ENCODE measurements around the gene BEGAIN.
"Not testable (repeated sequence)": the region's sequence is repeated elsewhere in the genome, so short reads cannot be mapped to it uniquely, and the experiment has no call there.

BEGAIN gene

GRCh38 chr14:100523843-100524169 lies 63.4 kb downstream of the BEGAIN start:
- Histone ChIP-seq H3K36me3 (ENCODE audit: control insufficient read depth in 1 of 2, insufficient read depth in 2 of 2, low read length in 2 of 2) (peaks cover 12 to 14% of the 10 kb centered on the region in 2 donors), H3K27me3 (ENCODE audit: control insufficient read depth in 1 of 2, insufficient read depth in 2 of 2, low read length in 2 of 2) (no peaks in the 10 kb centered on the region), H3K9me3 (ENCODE audit: control insufficient read depth in 1 of 2, low read length in 2 of 2) (no peaks in the 10 kb centered on the region), H3K4me1 (ENCODE audit: control insufficient read depth in 1 of 2, insufficient read depth in 2 of 2, low read length in 2 of 2) (no peaks in the 10 kb centered on the region), H3K27ac (ENCODE audit: low read depth, low read length) (no peak overlapping the region), H3K9ac (ENCODE audit: low read depth in 1 of 2, low read length in 2 of 2) (no peak overlapping the region), H3K4me3 (ENCODE audit: low read depth in 1 of 2, low read length in 2 of 2) (no peak overlapping the region)

DNA sequence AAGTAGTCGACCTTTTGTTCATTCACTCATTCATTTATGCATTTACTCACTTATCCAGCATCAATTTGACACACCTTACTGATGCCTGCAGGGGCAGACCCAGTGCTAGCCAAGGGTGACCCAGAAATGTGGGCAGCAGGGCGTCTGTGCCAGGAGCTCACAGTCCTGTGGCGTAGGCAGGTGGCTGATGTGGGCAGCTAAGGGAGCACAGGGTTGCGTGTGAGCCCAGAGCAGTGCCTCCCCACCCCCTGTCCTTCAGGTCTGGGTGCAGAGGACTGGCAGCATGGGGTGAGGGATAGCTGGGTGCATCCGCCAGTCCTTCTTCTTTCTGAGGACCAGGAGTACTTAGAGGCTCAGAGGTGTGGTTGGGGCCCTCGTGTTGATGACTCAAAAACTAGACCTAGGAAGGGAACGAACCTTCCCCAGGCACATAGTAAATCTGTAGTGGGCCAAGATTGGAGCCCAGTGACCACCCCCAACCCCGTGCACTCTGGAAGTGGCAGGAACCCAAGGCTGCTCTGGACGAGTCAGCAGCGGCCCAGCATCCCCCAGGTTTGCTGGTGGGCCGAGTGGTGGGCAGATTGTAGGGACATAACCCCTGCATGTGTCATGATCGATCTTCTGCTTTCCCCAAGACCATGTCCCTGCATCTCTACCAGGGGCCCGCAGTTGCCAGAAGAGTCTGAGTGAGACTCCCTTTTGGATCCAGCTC lies 63.9 kb downstream of the BEGAIN start:
- no peak overlapping the region for H3K4me3 ChIP-seq (ENCODE audit: low read depth in 1 of 2, low read length in 2 of 2)

GRCh38 chr14:100522616-100523099 lies 64.6 kb downstream of the BEGAIN start:
- Histone ChIP-seq H3K4me3 (ENCODE audit: low read depth in 1 of 2, low read length in 2 of 2) (no peak overlapping the region), H3K9me3 (ENCODE audit: control insufficient read depth in 1 of 2, low read length in 2 of 2) (no peaks in the 10 kb centered on the region), H3K36me3 (ENCODE audit: control insufficient read depth in 1 of 2, insufficient read depth in 2 of 2, low read length in 2 of 2) (peaks cover 12 to 14% of the 10 kb centered on the region in 2 donors), H3K27ac (ENCODE audit: low read depth, low read length) (no peak overlapping the region), H3K4me1 (ENCODE audit: control insufficient read depth in 1 of 2, insufficient read depth in 2 of 2, low read length in 2 of 2) (no peaks in the 10 kb centered on the region), H3K9ac (ENCODE audit: low read depth in 1 of 2, low read length in 2 of 2) (no peak overlapping the region), H3K27me3 (ENCODE audit: control insufficient read depth in 1 of 2, insufficient read depth in 2 of 2, low read length in 2 of 2) (no peaks in the 10 kb centered on the region)

More for the DNA sequence above, 63.9 kb downstream of the BEGAIN start:
- Histone ChIP-seq H3K9me3 (ENCODE audit: control insufficient read depth in 1 of 2, low read length in 2 of 2) (no peaks in the 10 kb centered on the region), H3K9ac (ENCODE audit: low read depth in 1 of 2, low read length in 2 of 2) (no peak overlapping the region), H3K27me3 (ENCODE audit: control insufficient read depth in 1 of 2, insufficient read depth in 2 of 2, low read length in 2 of 2) (no peaks in the 10 kb centered on the region), H3K4me1 (ENCODE audit: control insufficient read depth in 1 of 2, insufficient read depth in 2 of 2, low read length in 2 of 2) (no peaks in the 10 kb centered on the region), H3K36me3 (ENCODE audit: control insufficient read depth in 1 of 2, insufficient read depth in 2 of 2, low read length in 2 of 2) (peaks cover 12 to 14% of the 10 kb centered on the region in 2 donors), H3K27ac (ENCODE audit: low read depth, low read length) (no peak overlapping the region)

DNA sequence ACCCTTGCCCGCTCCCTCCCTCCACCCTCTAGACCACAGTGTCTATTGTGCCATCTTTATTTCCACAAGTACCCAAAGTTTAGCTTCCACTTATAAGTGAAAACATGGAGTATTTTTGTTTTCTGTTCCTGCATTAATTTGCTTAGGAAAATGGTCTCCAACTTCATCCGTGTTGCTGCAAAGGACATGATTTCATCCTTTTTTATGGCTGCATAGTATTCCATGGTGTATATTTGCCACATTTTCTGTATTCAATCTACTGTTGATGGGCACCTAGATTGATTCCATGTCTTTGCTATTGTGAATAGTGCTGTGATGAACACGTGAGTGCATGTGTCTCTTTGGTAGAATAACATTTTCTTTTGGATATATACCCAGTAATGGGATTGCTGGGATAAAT lies 81.2 kb downstream of the BEGAIN start:
- not testable (repeated sequence) for H3K9me3 ChIP-seq (ENCODE audit: control insufficient read depth in 1 of 2, low read length in 2 of 2); H3K27ac ChIP-seq (ENCODE audit: low read depth, low read length); H3K9ac ChIP-seq (ENCODE audit: low read depth in 1 of 2, low read length in 2 of 2); H3K36me3 ChIP-seq (ENCODE audit: control insufficient read depth in 1 of 2, insufficient read depth in 2 of 2, low read length in 2 of 2); H3K4me3 ChIP-seq (ENCODE audit: low read depth in 1 of 2, low read length in 2 of 2); H3K4me1 ChIP-seq (ENCODE audit: control insufficient read depth in 1 of 2, insufficient read depth in 2 of 2, low read length in 2 of 2); H3K27me3 ChIP-seq (ENCODE audit: control insufficient read depth in 1 of 2, insufficient read depth in 2 of 2, low read length in 2 of 2)

GRCh38 chr14:100504372-100505078 lies 82.7 kb downstream of the BEGAIN start:
- Histone ChIP-seq H3K9ac (ENCODE audit: low read depth in 1 of 2, low read length in 2 of 2) (no peak overlapping the region), H3K36me3 (ENCODE audit: control insufficient read depth in 1 of 2, insufficient read depth in 2 of 2, low read length in 2 of 2) (no peaks in the 10 kb centered on the region), H3K4me3 (ENCODE audit: low read depth in 1 of 2, low read length in 2 of 2) (no peak overlapping the region), H3K4me1 (ENCODE audit: control insufficient read depth in 1 of 2, insufficient read depth in 2 of 2, low read length in 2 of 2) (no peaks in the 10 kb centered on the region), H3K9me3 (ENCODE audit: control insufficient read depth in 1 of 2, low read length in 2 of 2) (peaks cover 8 to 9% of the 10 kb centered on the region in 2 donors), H3K27me3 (ENCODE audit: control insufficient read depth in 1 of 2, insufficient read depth in 2 of 2, low read length in 2 of 2) (no peaks in the 10 kb centered on the region), H3K27ac (ENCODE audit: low read depth, low read length) (no peak overlapping the region)

DNA sequence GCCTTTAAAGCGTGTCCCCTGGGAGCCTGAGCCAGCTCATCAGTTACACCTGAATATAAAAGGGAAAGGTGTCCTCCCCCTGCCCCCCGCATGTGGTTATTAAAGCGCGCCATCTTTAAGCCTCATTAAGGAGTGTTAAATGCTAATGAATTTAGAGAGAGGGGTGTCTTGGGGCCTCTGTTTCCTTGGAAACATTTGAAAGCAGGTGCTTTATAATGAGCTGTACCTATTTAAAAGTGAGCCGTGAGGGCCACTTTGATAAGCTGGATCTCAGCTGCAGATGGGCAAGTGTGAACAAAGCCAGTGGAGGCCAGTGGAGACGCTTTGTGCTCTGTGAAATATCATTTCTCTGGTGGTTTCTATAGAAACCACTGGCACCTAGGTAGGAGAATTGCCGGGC lies 84.0 kb downstream of the BEGAIN start:
- Histone ChIP-seq H3K27me3 (ENCODE audit: control insufficient read depth in 1 of 2, insufficient read depth in 2 of 2, low read length in 2 of 2) (no peaks in the 10 kb centered on the region), H3K4me3 (ENCODE audit: low read depth in 1 of 2, low read length in 2 of 2) (no peak overlapping the region), H3K9ac (ENCODE audit: low read depth in 1 of 2, low read length in 2 of 2) (no peak overlapping the region), H3K36me3 (ENCODE audit: control insufficient read depth in 1 of 2, insufficient read depth in 2 of 2, low read length in 2 of 2) (no peaks in the 10 kb centered on the region), H3K4me1 (ENCODE audit: control insufficient read depth in 1 of 2, insufficient read depth in 2 of 2, low read length in 2 of 2) (no peaks in the 10 kb centered on the region), H3K9me3 (ENCODE audit: control insufficient read depth in 1 of 2, low read length in 2 of 2) (peaks cover 8 to 9% of the 10 kb centered on the region in 2 donors), H3K27ac (ENCODE audit: low read depth, low read length) (no peak overlapping the region)

- Histone ChIP-seq H3K36me3 (ENCODE audit: control insufficient read depth in 1 of 2, insufficient read depth in 2 of 2, low read length in 2 of 2) (no peaks in the 10 kb centered on the region), H3K27me3 (ENCODE audit: control insufficient read depth in 1 of 2, insufficient read depth in 2 of 2, low read length in 2 of 2) (no peaks in the 10 kb centered on the region), H3K4me1 (ENCODE audit: control insufficient read depth in 1 of 2, insufficient read depth in 2 of 2, low read length in 2 of 2) (no peaks in the 10 kb centered on the region), H3K4me3 (ENCODE audit: low read depth in 1 of 2, low read length in 2 of 2) (no peak overlapping the region), H3K9ac (ENCODE audit: low read depth in 1 of 2, low read length in 2 of 2) (no peak overlapping the region), H3K27ac (ENCODE audit: low read depth, low read length) (no peak overlapping the region), H3K9me3 (ENCODE audit: control insufficient read depth in 1 of 2, low read length in 2 of 2) (peaks cover 8 to 9% of the 10 kb centered on the region in 2 donors)
Observed at GRCh38 chr14:100502622-100503220, 84.5 kb downstream of the BEGAIN start.

GRCh38 chr14:100500128-100500527 lies 87.1 kb downstream of the BEGAIN start:
- no peak overlapping the region for H3K9ac ChIP-seq (ENCODE audit: low read depth in 1 of 2, low read length in 2 of 2)
- no peak overlapping the region for H3K27ac ChIP-seq (ENCODE audit: low read depth, low read length)
- H3K27me3 ChIP-seq (ENCODE audit: control insufficient read depth in 1 of 2, insufficient read depth in 2 of 2, low read length in 2 of 2), result no peaks in the 10 kb centered on the region
- H3K36me3 ChIP-seq (ENCODE audit: control insufficient read depth in 1 of 2, insufficient read depth in 2 of 2, low read length in 2 of 2), result no peaks in the 10 kb centered on the region
- H3K4me1 ChIP-seq (ENCODE audit: control insufficient read depth in 1 of 2, insufficient read depth in 2 of 2, low read length in 2 of 2), result no peaks in the 10 kb centered on the region
- H3K4me3 ChIP-seq (ENCODE audit: low read depth in 1 of 2, low read length in 2 of 2), result no peak overlapping the region
- peaks cover 4 to 5% of the 10 kb centered on the region in 2 donors for H3K9me3 ChIP-seq (ENCODE audit: control insufficient read depth in 1 of 2, low read length in 2 of 2)

DNA sequence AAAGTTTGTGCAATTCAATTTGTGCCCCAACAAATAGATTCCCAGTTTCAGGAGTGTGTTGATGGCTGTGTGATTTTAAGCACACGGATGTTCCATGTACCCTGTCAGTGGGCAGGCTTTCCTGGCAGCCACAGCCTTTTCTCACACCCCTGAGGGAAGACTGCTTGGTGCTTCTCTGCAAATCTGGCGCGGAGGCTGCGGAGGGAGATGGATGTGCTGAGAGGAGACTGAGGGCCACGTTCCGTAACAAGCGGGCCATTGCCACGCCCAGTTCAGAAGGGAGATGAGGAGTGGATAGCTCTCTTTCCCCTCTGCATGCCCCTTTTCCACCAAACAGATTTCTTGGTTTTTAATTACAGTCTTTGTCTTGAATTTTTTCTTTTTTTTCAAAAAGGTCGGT lies 89.1 kb downstream of the BEGAIN start:
- Histone ChIP-seq H3K9me3 (ENCODE audit: control insufficient read depth in 1 of 2, low read length in 2 of 2) (no peaks in the 10 kb centered on the region), H3K27me3 (ENCODE audit: control insufficient read depth in 1 of 2, insufficient read depth in 2 of 2, low read length in 2 of 2) (no peaks in the 10 kb centered on the region), H3K27ac (ENCODE audit: low read depth, low read length) (no peak overlapping the region), H3K4me1 (ENCODE audit: control insufficient read depth in 1 of 2, insufficient read depth in 2 of 2, low read length in 2 of 2) (no peaks in the 10 kb centered on the region), H3K9ac (ENCODE audit: low read depth in 1 of 2, low read length in 2 of 2) (no peak overlapping the region), H3K4me3 (ENCODE audit: low read depth in 1 of 2, low read length in 2 of 2) (no peak overlapping the region), H3K36me3 (ENCODE audit: control insufficient read depth in 1 of 2, insufficient read depth in 2 of 2, low read length in 2 of 2) (no peaks in the 10 kb centered on the region)

GRCh38 chr14:100495917-100496316 lies 91.3 kb downstream of the BEGAIN start:
- Histone ChIP-seq H3K9me3 (ENCODE audit: control insufficient read depth in 1 of 2, low read length in 2 of 2) (no peaks in the 10 kb centered on the region), H3K4me3 (ENCODE audit: low read depth in 1 of 2, low read length in 2 of 2) (no peak overlapping the region), H3K27ac (ENCODE audit: low read depth, low read length) (no peak overlapping the region), H3K27me3 (ENCODE audit: control insufficient read depth in 1 of 2, insufficient read depth in 2 of 2, low read length in 2 of 2) (no peaks in the 10 kb centered on the region), H3K4me1 (ENCODE audit: control insufficient read depth in 1 of 2, insufficient read depth in 2 of 2, low read length in 2 of 2) (no peaks in the 10 kb centered on the region), H3K36me3 (ENCODE audit: control insufficient read depth in 1 of 2, insufficient read depth in 2 of 2, low read length in 2 of 2) (no peaks in the 10 kb centered on the region), H3K9ac (ENCODE audit: low read depth in 1 of 2, low read length in 2 of 2) (no peak overlapping the region)
